Urothelium cell line (cell line): Measurements from ENCODE around the gene STX7.

Source experiments
- DNase-seq: peaks from one replicate; pipeline ENCODE4 v3.0.0; 2011; ENCODE audit warnings: low spot score, mixed read lengths
- FAIRE-seq: peaks from 2 replicates; lab custom pipeline; 2011; peaks lifted over from hg19 to GRCh38; lab: Jason Lieb, UNC

The STX7 gene

GRCh38 chr6:132506869-132507808 is 5.8 kb downstream of the STX7 start:
- no peak for FAIRE-seq

GRCh38 chr6:132506461-132506860 is 6.5 kb downstream of the STX7 start:
- FAIRE-seq (no peak), DNase-seq (no peak)

More at GRCh38 chr6:132506869-132507808, 5.8 kb downstream of the STX7 start:
- no peak for DNase-seq

GRCh38 chr6:132505158-132505557 is 7.8 kb downstream of the STX7 start:
- no peak for FAIRE-seq
- no peak for DNase-seq

GRCh38 chr6:132504757-132505156 is 8.2 kb downstream of the STX7 start:
- DNase-seq (no peak), FAIRE-seq (no peak)

GRCh38 chr6:132499757-132500156 is 13.2 kb downstream of the STX7 start:
- FAIRE-seq (no peak), DNase-seq (no peak)

- DNase-seq (no peak), FAIRE-seq (no peak)
Observed at GRCh38 chr6:132498638-132499037, 14.3 kb downstream of the STX7 start.

GRCh38 chr6:132496519-132497180 is 16.3 kb downstream of the STX7 start:
- FAIRE-seq (no peak), DNase-seq (no peak)

- no peak for FAIRE-seq
- no peak for DNase-seq
Observed at GRCh38 chr6:132495604-132496079, 17.3 kb downstream of the STX7 start.

GRCh38 chr6:132494954-132495353 is 18.0 kb downstream of the STX7 start:
- FAIRE-seq: no peak
- DNase-seq: no peak

- FAIRE-seq (no peak), DNase-seq (no peak)
Observed at GRCh38 chr6:132491881-132492280, 21.0 kb downstream of the STX7 start.

- FAIRE-seq (no peak), DNase-seq (no peak)
Observed at GRCh38 chr6:132491303-132491702, 21.6 kb downstream of the STX7 start.

GRCh38 chr6:132490478-132491204 is 22.3 kb downstream of the STX7 start:
- no peak for FAIRE-seq

GRCh38 chr6:132490024-132490423 is 22.9 kb downstream of the STX7 start:
- DNase-seq (no peak), FAIRE-seq (no peak)

More at GRCh38 chr6:132490478-132491204, 22.3 kb downstream of the STX7 start:
- DNase-seq: no peak

GRCh38 chr6:132489376-132489775 is 23.5 kb downstream of the STX7 start:
- no peak for DNase-seq
- no peak for FAIRE-seq

- no peak for DNase-seq
- no peak for FAIRE-seq
Observed at GRCh38 chr6:132487762-132488161, 25.2 kb downstream of the STX7 start.

- DNase-seq (no peak), FAIRE-seq (no peak)
Observed at GRCh38 chr6:132484680-132485018, 28.3 kb downstream of the STX7 start.

GRCh38 chr6:132483779-132484679 is 28.9 kb downstream of the STX7 start:
- peak; percentile 56 for DNase-seq
- FAIRE-seq: no peak

- DNase-seq: no peak
- no peak for FAIRE-seq
Observed at GRCh38 chr6:132482581-132482980, 30.3 kb downstream of the STX7 start.

- no peak for FAIRE-seq
- DNase-seq: no peak
Observed at GRCh38 chr6:132481189-132481588, 31.7 kb downstream of the STX7 start.

- FAIRE-seq: no peak
Observed at GRCh38 chr6:132479131-132479530, 33.8 kb downstream of the STX7 start.

More at GRCh38 chr6:132479131-132479530, 33.8 kb downstream of the STX7 start:
- DNase-seq: no peak
